ENCODE data around the gene MNAT1. TPM values are rescaled to one million over a fixed set of nuclear protein-coding genes. Genes with fewer than 3 reads are reported as not detected.
A peak's percentile ranks its signal among the peaks of the same experiment; 100 is the strongest.

The MNAT1 gene
- polyA plus RNA-seq, 2 of the 4 experiments (the other 2 are of a cell fraction): 42.7 to 78.1 TPM

DNA sequence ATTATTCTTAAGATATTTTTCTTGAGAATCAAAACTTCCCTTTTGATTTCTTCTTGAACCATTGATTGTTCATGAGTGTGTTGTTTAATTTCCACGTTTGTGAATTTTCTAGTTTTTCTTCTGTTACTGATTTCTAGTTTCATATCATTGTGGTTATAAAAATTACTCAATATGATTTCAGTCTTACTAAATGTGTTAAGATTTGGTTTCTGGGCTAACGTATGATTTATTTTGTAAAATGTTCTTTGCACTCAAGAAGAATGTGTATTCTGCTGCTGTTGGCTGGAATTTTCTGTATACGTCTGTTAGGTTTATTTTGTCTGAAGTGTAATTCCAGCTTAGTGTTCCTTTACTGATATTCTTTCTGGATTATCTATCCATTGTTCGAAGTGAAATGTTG is 221.6 kb downstream of the MNAT1 start:
- no peak overlapping the region for H3K27ac ChIP-seq
- 77% methylated on average over 4 of the region's 4 CpGs for WGBS (ENCODE audit: missing lambda C conversion rate)
- FAIRE-seq (no peak), DNase-seq (ENCODE audit: low read depth in 1 of 2, low spot score in 1 of 2) (no peak), ATAC-seq (no peak)
- ChIA-PET POLR2A (no interaction called here), CTCF (no interaction called here)
- H3K4me1 ChIP-seq: no peaks in the 10 kb centered on the region
- H3K9me3 ChIP-seq: peaks cover 14% of the 10 kb centered on the region
- H3K4me2 ChIP-seq: no peak overlapping the region
- H3K4me3 ChIP-seq: no peak overlapping the region
- TF ChIP-seq TP53 (CRISPR knock-in tag; IDR thresholded peaks at IDR 0.05): no peak
- TF ChIP-seq POLR2A (IDR thresholded peaks at IDR 0.05; ENCODE audit: low read length): no peak
- no peak for TF ChIP-seq HOXB13 (CRISPR knock-in tag; IDR thresholded peaks at IDR 0.05; ENCODE audit: low read depth)

- ChIA-PET POLR2A (no interaction called here), CTCF (no interaction called here)
- Histone ChIP-seq H3K27ac (no peak overlapping the region), H3K4me1 (no peaks in the 10 kb centered on the region), H3K4me2 (no peak overlapping the region), H3K9me3 (peaks cover 14% of the 10 kb centered on the region), H3K4me3 (no peak overlapping the region)
- TF ChIP-seq MAZ (IDR thresholded peaks at IDR 0.05; ENCODE audit: borderline replicate concordance, low read depth, low read length) (no peak), ZNF302 (CRISPR knock-in tag; IDR thresholded peaks at IDR 0.05) (no peak), HMGXB4 (CRISPR knock-in tag; IDR thresholded peaks at IDR 0.05; ENCODE audit: borderline replicate concordance) (no peak), MYC (IDR thresholded peaks at IDR 0.05; ENCODE audit: borderline replicate concordance, low read length) (no peak), HDAC2 (IDR thresholded peaks at IDR 0.05) (no peak), ESRRA (IDR thresholded peaks at IDR 0.05; ENCODE audit: borderline replicate concordance, low read length) (no peak), ZSCAN20 (CRISPR knock-in tag; IDR thresholded peaks at IDR 0.05) (no peak), MAFK (IDR thresholded peaks at IDR 0.05; ENCODE audit: partially characterized antibody) (no peak), RARB (CRISPR knock-in tag; IDR thresholded peaks at IDR 0.05) (no peak)
- TF ChIP-seq, protein P1, sequence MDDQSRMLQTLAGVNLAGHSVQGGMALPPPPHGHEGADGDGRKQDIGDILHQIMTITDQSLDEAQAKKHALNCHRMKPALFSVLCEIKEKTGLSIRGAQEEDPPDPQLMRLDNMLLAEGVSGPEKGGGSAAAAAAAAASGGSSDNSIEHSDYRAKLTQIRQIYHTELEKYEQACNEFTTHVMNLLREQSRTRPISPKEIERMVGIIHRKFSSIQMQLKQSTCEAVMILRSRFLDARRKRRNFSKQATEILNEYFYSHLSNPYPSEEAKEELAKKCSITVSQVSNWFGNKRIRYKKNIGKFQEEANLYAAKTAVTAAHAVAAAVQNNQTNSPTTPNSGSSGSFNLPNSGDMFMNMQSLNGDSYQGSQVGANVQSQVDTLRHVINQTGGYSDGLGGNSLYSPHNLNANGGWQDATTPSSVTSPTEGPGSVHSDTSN (IDR thresholded peaks at IDR 0.05): no peak
- TF ChIP-seq, protein P2, sequence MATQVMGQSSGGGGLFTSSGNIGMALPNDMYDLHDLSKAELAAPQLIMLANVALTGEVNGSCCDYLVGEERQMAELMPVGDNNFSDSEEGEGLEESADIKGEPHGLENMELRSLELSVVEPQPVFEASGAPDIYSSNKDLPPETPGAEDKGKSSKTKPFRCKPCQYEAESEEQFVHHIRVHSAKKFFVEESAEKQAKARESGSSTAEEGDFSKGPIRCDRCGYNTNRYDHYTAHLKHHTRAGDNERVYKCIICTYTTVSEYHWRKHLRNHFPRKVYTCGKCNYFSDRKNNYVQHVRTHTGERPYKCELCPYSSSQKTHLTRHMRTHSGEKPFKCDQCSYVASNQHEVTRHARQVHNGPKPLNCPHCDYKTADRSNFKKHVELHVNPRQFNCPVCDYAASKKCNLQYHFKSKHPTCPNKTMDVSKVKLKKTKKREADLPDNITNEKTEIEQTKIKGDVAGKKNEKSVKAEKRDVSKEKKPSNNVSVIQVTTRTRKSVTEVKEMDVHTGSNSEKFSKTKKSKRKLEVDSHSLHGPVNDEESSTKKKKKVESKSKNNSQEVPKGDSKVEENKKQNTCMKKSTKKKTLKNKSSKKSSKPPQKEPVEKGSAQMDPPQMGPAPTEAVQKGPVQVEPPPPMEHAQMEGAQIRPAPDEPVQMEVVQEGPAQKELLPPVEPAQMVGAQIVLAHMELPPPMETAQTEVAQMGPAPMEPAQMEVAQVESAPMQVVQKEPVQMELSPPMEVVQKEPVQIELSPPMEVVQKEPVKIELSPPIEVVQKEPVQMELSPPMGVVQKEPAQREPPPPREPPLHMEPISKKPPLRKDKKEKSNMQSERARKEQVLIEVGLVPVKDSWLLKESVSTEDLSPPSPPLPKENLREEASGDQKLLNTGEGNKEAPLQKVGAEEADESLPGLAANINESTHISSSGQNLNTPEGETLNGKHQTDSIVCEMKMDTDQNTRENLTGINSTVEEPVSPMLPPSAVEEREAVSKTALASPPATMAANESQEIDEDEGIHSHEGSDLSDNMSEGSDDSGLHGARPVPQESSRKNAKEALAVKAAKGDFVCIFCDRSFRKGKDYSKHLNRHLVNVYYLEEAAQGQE (IDR thresholded peaks at IDR 0.05): no peak
- WGBS (ENCODE audit: missing lambda C conversion rate): 89% methylated on average over 1 of the region's 1 CpG
- DNase-seq (ENCODE audit: low read depth in 1 of 2, low spot score in 1 of 2) (no peak), FAIRE-seq (peak; percentile 80), ATAC-seq (no peak)
Measured at GRCh38 chr14:60956632-60957031, 222.1 kb downstream of the MNAT1 start.

GRCh38 chr14:60958146-60958545 is 223.6 kb downstream of the MNAT1 start:
- H3K4me3 ChIP-seq: no peak overlapping the region
- DNase-seq (ENCODE audit: low read depth in 1 of 2, low spot score in 1 of 2): no peak
- ChIA-PET POLR2A (no interaction called here), CTCF (no interaction called here)
- ATAC-seq: no peak
- H3K4me1 ChIP-seq: no peaks in the 10 kb centered on the region
- no peak overlapping the region for H3K27ac ChIP-seq
- FAIRE-seq: no peak
- TF ChIP-seq KDM1A (IDR thresholded peaks at IDR 0.05; ENCODE audit: low read depth): no peak
- TF ChIP-seq CTCF (IDR thresholded peaks at IDR 0.05): no peak
- TF ChIP-seq RAD21 (conservative IDR thresholded peaks at IDR 0.05 in 1 of 2, IDR thresholded peaks at IDR 0.05 in 1 of 2): no peak
- no peak for TF ChIP-seq TP53 (CRISPR knock-in tag; IDR thresholded peaks at IDR 0.05)
- TF ChIP-seq NPAS2 (CRISPR knock-in tag; IDR thresholded peaks at IDR 0.05; ENCODE audit: borderline replicate concordance): no peak
- TF ChIP-seq, protein P3, sequence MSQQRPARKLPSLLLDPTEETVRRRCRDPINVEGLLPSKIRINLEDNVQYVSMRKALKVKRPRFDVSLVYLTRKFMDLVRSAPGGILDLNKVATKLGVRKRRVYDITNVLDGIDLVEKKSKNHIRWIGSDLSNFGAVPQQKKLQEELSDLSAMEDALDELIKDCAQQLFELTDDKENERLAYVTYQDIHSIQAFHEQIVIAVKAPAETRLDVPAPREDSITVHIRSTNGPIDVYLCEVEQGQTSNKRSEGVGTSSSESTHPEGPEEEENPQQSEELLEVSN (IDR thresholded peaks at IDR 0.05; ENCODE audit: borderline replicate concordance, low read depth): no peak
- no peak for TF ChIP-seq ZSCAN20 (CRISPR knock-in tag; IDR thresholded peaks at IDR 0.05)
- no peak overlapping the region for H3K4me2 ChIP-seq
- H3K9me3 ChIP-seq: peaks cover 14% of the 10 kb centered on the region

All from A549 (cell line).